Astrocyte (in vitro differentiated cells and primary cell): ENCODE measurements around the gene KCTD13.

Experiments used
- CTCF ChIP-seq: IDR thresholded peaks from 2 replicates; pipeline ENCODE4 v1.5.1; 2011; ENCODE audit warnings: low read depth, mild to moderate bottlenecking, inconsistent platforms, low read length, moderate library complexity; ENCODE audit not compliant: insufficient read depth
- EZH2 ChIP-seq: IDR thresholded peaks from 2 replicates; pipeline ENCODE4 v1.6.1; 2012; ENCODE audit warnings: mild to moderate bottlenecking, low read length, inconsistent platforms; ENCODE audit not compliant: insufficient read depth

GRCh38 chr16:29878172-29878571 lies 47.9 kb downstream of the KCTD13 start:
- TF ChIP-seq CTCF, result no peak
- TF ChIP-seq EZH2, result no peak
